Measurements from ENCODE around the gene TTC36.
"Not testable (repeated sequence)": the region's sequence is repeated elsewhere in the genome, so short reads cannot be mapped to it uniquely, and the experiment has no call there.

The TTC36 gene

DNA sequence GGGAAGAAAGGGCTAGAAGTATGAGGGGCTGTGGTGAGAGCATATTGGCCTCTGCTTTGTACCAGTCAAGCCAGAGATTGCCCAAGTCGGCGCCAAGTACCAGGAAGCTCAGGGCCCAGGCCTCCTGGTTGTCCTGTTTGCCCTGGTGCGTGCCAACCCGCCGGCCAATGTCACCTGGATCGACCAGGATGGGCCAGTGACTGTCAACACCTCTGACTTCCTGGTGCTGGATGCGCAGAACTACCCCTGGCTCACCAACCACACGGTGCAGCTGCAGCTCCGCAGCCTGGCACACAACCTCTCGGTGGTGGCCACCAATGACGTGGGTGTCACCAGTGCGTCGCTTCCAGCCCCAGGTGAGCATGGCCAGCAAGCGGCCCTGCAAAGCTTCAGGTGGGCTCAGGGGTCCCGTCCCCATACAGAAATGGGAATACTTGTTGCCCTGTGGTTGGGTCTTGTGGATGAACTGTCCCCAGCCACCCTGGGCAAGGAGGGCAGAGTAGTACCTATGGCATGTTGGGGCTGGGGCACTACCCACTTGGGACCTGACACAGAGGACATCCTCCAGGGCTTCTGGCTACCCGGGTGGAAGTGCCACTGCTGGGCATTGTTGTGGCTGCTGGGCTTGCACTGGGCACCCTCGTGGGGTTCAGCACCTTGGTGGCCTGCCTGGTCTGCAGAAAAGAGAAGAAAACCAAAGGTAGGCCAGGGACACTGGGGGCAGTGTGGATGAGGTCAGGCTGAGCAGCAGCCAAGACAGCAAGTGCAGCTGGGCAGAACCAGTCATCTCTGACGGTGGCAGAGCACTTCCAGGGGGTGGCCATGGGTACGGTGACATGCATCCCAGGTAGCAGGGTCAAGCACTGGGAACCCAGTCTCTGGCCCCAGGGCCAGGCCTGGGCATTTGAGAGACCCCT lies 5.8 kb downstream of the TTC36 start:
- no peak for DNase-seq

GRCh38 chr11:118533769-118534729 lies 6.8 kb downstream of the TTC36 start:
- DNase-seq: no peak

DNA sequence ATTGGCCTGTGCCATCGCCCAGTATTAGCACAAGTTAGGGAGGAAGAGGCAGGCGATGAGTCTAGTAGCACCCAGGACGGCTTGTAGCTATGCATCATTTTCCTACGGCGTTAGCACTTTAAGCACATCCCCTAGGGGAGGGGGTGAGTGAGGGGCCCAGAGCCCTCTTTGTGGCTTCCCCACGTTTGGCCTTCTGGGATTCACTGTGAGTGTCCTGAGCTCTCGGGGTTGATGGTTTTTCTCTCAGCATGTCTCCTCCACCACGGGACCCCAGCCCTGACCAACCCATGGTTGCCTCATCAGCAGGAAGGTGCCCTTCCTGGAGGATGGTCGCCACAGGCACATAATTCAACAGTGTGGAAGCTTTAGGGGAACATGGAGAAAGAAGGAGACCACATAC lies 8.0 kb downstream of the TTC36 start:
- no peak for DNase-seq

DNA sequence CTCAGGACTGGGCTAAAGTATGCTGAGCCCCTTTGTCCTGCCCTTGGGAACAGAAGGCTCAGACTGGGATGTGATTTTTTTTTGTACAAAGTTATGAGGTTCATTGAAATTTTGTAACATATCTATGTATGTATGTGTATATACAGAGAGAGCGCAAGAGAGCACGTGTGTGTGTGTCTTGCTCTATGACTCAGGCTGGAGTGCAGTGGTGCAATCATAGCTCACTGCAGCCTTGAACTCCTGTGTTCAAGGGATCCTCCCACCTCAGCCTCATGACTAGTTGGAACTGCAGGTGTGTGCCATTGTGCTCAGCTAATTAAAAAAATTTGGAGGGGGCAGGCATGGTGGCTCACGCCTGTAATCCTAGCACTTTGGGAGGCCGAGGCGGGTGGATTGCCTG lies 9.5 kb downstream of the TTC36 start:
- DNase-seq: no peak

GRCh38 chr11:118537409-118537980 lies 10.2 kb downstream of the TTC36 start:
- DNase-seq: no peak

- DNase-seq: no peak
Observed at GRCh38 chr11:118544010-118544646, 16.9 kb downstream of the TTC36 start.

GRCh38 chr11:118544647-118545010 lies 17.4 kb downstream of the TTC36 start:
- no peak for DNase-seq

GRCh38 chr11:118545533-118545932 lies 18.3 kb downstream of the TTC36 start:
- DNase-seq: no peak

GRCh38 chr11:118547132-118547531 lies 19.9 kb downstream of the TTC36 start:
- DNase-seq: no peak

- no peak for DNase-seq
Observed at GRCh38 chr11:118552341-118552740, 25.1 kb downstream of the TTC36 start.

- no peak for DNase-seq
Observed at GRCh38 chr11:118560806-118561205, 33.5 kb downstream of the TTC36 start.

GRCh38 chr11:118565051-118565450 lies 37.8 kb downstream of the TTC36 start:
- DNase-seq: no peak

DNA sequence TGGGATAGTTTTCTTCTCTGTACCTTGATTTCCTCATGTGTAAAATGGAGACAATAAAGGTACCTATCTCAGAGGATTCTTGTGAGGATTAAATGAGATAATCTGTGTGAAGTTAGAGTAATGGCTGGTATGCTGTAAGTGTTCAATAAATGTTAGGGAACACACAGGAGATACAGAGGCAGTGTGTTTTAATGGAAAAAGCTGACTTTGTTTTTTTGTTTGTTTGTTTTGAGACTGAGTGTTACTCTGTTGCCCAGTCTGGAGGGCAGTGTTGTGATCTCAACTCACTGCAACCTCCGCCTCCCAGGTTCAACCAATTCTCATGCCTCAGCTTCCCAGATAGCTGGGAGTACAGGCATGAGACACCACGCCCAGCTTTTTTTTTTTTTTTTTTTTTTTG lies 42.4 kb downstream of the TTC36 start:
- DNase-seq: no peak

GRCh38 chr11:118570787-118571186 lies 43.5 kb downstream of the TTC36 start:
- peak; percentile 6 for DNase-seq

- not testable (repeated sequence) for DNase-seq
Observed at GRCh38 chr11:118571701-118572060, 44.4 kb downstream of the TTC36 start.

GRCh38 chr11:118572061-118572980 lies 45.0 kb downstream of the TTC36 start, which contains the start of gene ARCN1:
Gene ARCN1 (plus strand): TSS chr11:118572409. CDS start chr11:118572548, 139 bp downstream.
- DNase-seq: peak; percentile 87

DNA sequence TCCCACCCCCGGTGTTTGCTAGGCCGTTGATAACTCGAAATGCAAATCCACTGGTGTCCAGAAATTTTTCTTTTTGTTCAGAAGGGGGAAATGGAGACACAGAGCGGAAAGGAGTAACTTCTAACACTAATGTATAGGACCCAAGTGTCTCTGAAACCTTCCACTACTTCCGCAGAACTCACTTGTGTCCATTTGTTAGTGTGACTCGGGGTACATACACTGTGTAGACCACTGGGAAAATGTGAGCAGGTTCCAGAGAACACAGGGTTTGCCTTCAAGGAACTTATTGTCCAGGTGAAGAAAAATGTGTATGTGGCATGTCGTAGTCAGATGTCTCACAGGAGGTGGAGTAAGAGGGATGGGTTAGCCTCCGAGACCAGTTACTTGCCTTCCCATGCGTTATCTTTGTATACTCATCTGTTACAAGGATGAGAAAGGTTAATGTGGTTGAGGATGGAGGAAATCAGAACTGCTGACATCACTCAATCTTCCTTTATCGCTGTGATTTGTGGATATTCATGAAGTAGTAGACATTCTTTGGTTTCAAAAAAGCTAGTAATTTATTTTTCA lies 45.8 kb downstream of the TTC36 start:
- peak; percentile 51 for DNase-seq

- no peak for DNase-seq
Observed at GRCh38 chr11:118574636-118575035, 47.4 kb downstream of the TTC36 start.

DNA sequence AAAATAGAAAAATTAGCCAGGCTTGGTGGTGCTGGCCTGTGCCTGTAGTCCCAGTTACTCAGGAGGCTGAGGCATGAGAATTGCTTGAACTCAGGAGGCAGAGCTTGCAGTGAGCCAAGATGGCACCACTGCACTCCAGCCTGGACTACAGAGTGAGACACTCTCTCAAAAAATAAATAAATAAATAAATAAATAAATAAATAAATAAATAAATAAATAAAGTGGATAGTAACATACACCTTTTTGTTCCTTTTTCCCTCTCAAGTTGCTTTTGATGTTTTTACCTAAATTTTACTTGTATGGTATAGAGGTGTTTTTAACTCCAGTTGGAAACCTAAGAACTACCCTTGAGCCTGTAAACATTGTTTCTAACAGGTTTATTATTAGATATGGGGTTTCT lies 50.7 kb downstream of the TTC36 start:
- DNase-seq: not testable (repeated sequence)

Data from NCI-H69 (cell line).